HepG2 (cell line): ENCODE data around the gene HOXA7. TPM values are rescaled to one million over a fixed set of nuclear protein-coding genes. Genes with fewer than 3 reads are reported as not detected.
A peak's percentile ranks its signal among the peaks of the same experiment; 100 is the strongest.

Experiments used
- CHCHD3 ChIP-seq: sonication (generic); formaldehyde crosslinking; IDR thresholded peaks from 2 replicates; pipeline ENCODE4 v1.8.0; 2022; ENCODE audit warnings: mild to moderate bottlenecking, missing genetic modification reagents, moderate library complexity
- CSRNP2 ChIP-seq: sonication (generic); formaldehyde crosslinking; conservative IDR thresholded peaks from 2 replicates; pipeline ENCODE4 v1.8.0; 2022; ENCODE audit warnings: low read depth, missing genetic modification reagents
- GATA4 ChIP-seq: sonication (generic); IDR thresholded peaks from 2 replicates; pipeline ENCODE4 v1.6.1; 2016; ENCODE audit warnings: antibody characterized with exemption, low read depth, borderline replicate concordance
- HOXA7 ChIP-seq: sonication (generic); formaldehyde crosslinking; IDR thresholded peaks from 2 replicates; pipeline ENCODE4 v1.8.1; 2022; ENCODE audit warnings: mild to moderate bottlenecking, missing genetic modification reagents, moderate library complexity
- KMT2A ChIP-seq: sonication (generic); formaldehyde crosslinking; IDR thresholded peaks from 2 replicates; pipeline ENCODE4 v1.4.0; 2020; ENCODE audit warnings: missing genetic modification reagents
- MAZ ChIP-seq, 2 experiments: sonication (generic) in 1 of 2; formaldehyde crosslinking in 1 of 2; IDR thresholded peaks; 2 replicates each; pipeline versions ENCODE4 v1.5.0 to v1.6.1; 2012 to 2020; ENCODE audit warnings: low read depth in 2 of 2, mild to moderate bottlenecking in 2 of 2, borderline replicate concordance in 1 of 2, improper control_type of control experiment in 1 of 2, low read length in 1 of 2, missing genetic modification reagents in 1 of 2, moderate library complexity in 1 of 2
- NFIB ChIP-seq: sonication (generic); formaldehyde crosslinking; IDR thresholded peaks from 2 replicates; pipeline ENCODE4 v1.9.0; 2021; ENCODE audit warnings: missing genetic modification reagents, mild to moderate bottlenecking, borderline replicate concordance
- RFX1 ChIP-seq: fragments of 450-650 bp; IDR thresholded peaks from 2 replicates; pipeline ENCODE4 v1.6.1; 2017
- SMAD3 ChIP-seq: sonication (generic); formaldehyde crosslinking; IDR thresholded peaks from 2 replicates; pipeline ENCODE4 v1.4.0; 2020; ENCODE audit warnings: missing genetic modification reagents
- SRSF9 ChIP-seq: fragments of 200-400 bp; formaldehyde crosslinking; IDR thresholded peaks from 2 replicates; pipeline ENCODE4 v1.6.1; 2018; ENCODE audit warnings: borderline replicate concordance, mild to moderate bottlenecking, low read depth, low read length; ENCODE audit not compliant: insufficient read depth, poor library complexity, severe bottlenecking
- TBX3 ChIP-seq: fragments of 450-650 bp; IDR thresholded peaks from 2 replicates; pipeline ENCODE4 v1.6.1; 2017; ENCODE audit warnings: antibody characterized with exemption, mild to moderate bottlenecking, inconsistent platforms, borderline replicate concordance
- TMF1 ChIP-seq: sonication (generic); formaldehyde crosslinking; IDR thresholded peaks from 2 replicates; pipeline ENCODE4 v1.8.1; 2022; ENCODE audit warnings: low read depth, missing genetic modification reagents
- ZMYM4 ChIP-seq: sonication (generic); formaldehyde crosslinking; IDR thresholded peaks from 2 replicates; pipeline ENCODE4 v1.8.1; 2023; ENCODE audit warnings: mild to moderate bottlenecking, missing genetic modification reagents
- ZNF382 ChIP-seq: sonication (generic); formaldehyde crosslinking; IDR thresholded peaks from 2 replicates; pipeline ENCODE4 v1.5.0; 2020; ENCODE audit warnings: missing genetic modification reagents, mild to moderate bottlenecking, borderline replicate concordance
- ZNF484 ChIP-seq: sonication (generic); formaldehyde crosslinking; IDR thresholded peaks from 2 replicates; pipeline ENCODE4 v1.5.1; 2020; ENCODE audit warnings: mild to moderate bottlenecking, low read depth, missing genetic modification reagents, borderline replicate concordance
- ZNF563 ChIP-seq: sonication (generic); formaldehyde crosslinking; IDR thresholded peaks from 2 replicates; pipeline ENCODE4 v1.8.0; 2022; ENCODE audit warnings: mild to moderate bottlenecking, moderate library complexity, missing genetic modification reagents
- ZNF7 ChIP-seq: IDR thresholded peaks from 2 replicates; pipeline ENCODE4 v1.6.1; 2016; ENCODE audit warnings: missing biosample characterization, missing genetic modification reagents
- ZNF773 ChIP-seq: sonication (generic); formaldehyde crosslinking; IDR thresholded peaks from 2 replicates; pipeline ENCODE4 v1.4.0; 2020; ENCODE audit warnings: missing genetic modification reagents, borderline replicate concordance
- ZNF878 ChIP-seq: sonication (generic); formaldehyde crosslinking; IDR thresholded peaks from 2 replicates; pipeline ENCODE4 v1.8.1; 2023; ENCODE audit warnings: mild to moderate bottlenecking, missing genetic modification reagents, moderate library complexity
- ZSCAN25 ChIP-seq: sonication (generic); formaldehyde crosslinking; IDR thresholded peaks from 2 replicates; pipeline ENCODE4 v1.8.0; 2022; ENCODE audit warnings: mild to moderate bottlenecking, missing genetic modification reagents
- polyA plus RNA-seq, 8 experiments: library from polyadenylated mRNA; depleted of rRNA in 3 of 8; stranded (reverse) in 7 of 8; unstranded in 1 of 8; fragments of >200 nt; fragmentation: Illumina TruSeq in 4 of 8; extraction: Trizol in 4 of 8; gene quantifications; 2 replicates each; pipeline versions ENCODE4 v1.2.1 to v1.2.3, GENCODE V29; 2011 to 2016; ENCODE audit warnings: low read depth in 4 of 8, missing spikeins in 1 of 8, mixed read lengths in 1 of 8; ENCODE audit not compliant: insufficient read depth in 1 of 8
- total RNA-seq, 5 experiments: library from RNA; depleted of rRNA; stranded (reverse); fragments of >200 nt; fragmentation: Illumina TruSeq; extraction: Trizol; gene quantifications; 2 replicates each; pipeline ENCODE4 v1.2.3, GENCODE V29; 2016; ENCODE audit warnings: low read depth in 1 of 5
- TF ChIP-seq, protein P1 (sequence below): sonication (generic); formaldehyde crosslinking; IDR thresholded peaks from 2 replicates; pipeline ENCODE4 v1.8.0; 2022; ENCODE audit warnings: low read depth, missing genetic modification reagents
- TF ChIP-seq, protein P2 (sequence below): sonication (generic); formaldehyde crosslinking; IDR thresholded peaks from 2 replicates; pipeline ENCODE4 v1.4.0; 2020; ENCODE audit warnings: low read depth, missing genetic modification reagents

The HOXA7 gene
- total and polyA plus RNA-seq, 2 of the 13 experiments (the other 11 are each of a cell fraction or from before 2014, with no cell fraction given): 0.05 TPM; not detected in 1

- TF ChIP-seq, protein P1, sequence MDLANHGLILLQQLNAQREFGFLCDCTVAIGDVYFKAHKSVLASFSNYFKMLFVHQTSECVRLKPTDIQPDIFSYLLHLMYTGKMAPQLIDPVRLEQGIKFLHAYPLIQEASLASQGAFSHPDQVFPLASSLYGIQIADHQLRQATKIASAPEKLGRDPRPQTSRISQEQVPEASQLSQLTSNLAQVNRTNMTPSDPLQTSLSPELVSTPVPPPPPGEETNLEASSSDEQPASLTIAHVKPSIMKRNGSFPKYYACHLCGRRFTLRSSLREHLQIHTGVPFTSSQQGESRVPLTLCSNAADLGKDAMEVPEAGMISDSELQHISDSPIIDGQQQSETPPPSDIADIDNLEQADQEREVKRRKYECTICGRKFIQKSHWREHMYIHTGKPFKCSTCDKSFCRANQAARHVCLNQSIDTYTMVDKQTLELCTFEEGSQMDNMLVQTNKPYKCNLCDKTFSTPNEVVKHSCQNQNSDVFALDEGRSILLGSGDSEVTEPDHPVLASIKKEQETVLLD (CRISPR knock-in tag): no peak
- peak; percentile 13; the same call in 1 of the 2 replicates for TF ChIP-seq ZMYM4
- TF ChIP-seq NFIB: no peak
- TF ChIP-seq SMAD3 (CRISPR knock-in tag): 0 out of 2 replicates have a peak, but pooled peaks have one; percentile 33
- TF ChIP-seq HOXA7 (CRISPR knock-in tag): no peak
- no peak for TF ChIP-seq ZNF382 (CRISPR knock-in tag)
- TF ChIP-seq, protein P2, sequence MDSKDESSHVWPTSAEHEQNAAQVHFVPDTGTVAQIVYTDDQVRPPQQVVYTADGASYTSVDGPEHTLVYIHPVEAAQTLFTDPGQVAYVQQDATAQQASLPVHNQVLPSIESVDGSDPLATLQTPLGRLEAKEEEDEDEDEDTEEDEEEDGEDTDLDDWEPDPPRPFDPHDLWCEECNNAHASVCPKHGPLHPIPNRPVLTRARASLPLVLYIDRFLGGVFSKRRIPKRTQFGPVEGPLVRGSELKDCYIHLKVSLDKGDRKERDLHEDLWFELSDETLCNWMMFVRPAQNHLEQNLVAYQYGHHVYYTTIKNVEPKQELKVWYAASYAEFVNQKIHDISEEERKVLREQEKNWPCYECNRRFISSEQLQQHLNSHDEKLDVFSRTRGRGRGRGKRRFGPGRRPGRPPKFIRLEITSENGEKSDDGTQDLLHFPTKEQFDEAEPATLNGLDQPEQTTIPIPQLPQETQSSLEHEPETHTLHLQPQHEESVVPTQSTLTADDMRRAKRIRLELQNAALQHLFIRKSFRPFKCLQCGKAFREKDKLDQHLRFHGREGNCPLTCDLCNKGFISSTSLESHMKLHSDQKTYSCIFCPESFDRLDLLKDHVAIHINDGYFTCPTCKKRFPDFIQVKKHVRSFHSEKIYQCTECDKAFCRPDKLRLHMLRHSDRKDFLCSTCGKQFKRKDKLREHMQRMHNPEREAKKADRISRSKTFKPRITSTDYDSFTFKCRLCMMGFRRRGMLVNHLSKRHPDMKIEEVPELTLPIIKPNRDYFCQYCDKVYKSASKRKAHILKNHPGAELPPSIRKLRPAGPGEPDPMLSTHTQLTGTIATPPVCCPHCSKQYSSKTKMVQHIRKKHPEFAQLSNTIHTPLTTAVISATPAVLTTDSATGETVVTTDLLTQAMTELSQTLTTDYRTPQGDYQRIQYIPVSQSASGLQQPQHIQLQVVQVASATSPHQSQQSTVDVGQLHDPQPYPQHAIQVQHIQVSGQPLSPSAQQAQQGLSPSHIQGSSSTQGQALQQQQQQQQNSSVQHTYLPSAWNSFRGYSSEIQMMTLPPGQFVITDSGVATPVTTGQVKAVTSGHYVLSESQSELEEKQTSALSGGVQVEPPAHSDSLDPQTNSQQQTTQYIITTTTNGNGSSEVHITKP (CRISPR knock-in tag): no peak; the same call in 1 of the 2 replicates
- TF ChIP-seq GATA4: peak; percentile 10; the same call in 1 of the 2 replicates
- no peak for TF ChIP-seq ZNF7
- TF ChIP-seq ZNF878 (CRISPR knock-in tag): peak; percentile 80; the same call in 1 of the 2 replicates
- no peak for TF ChIP-seq TMF1 (CRISPR knock-in tag)
- TF ChIP-seq ZNF563 (CRISPR knock-in tag): peak; percentile 40; the same call in 1 of the 2 replicates
- TF ChIP-seq SRSF9: no peak
- no peak; the same call in 1 of the 2 replicates for TF ChIP-seq ZNF773 (CRISPR knock-in tag)
- TF ChIP-seq ZNF484 (CRISPR knock-in tag): no peak
- 0 out of 2 replicates have a peak, but pooled peaks have one; percentile 57 for TF ChIP-seq MAZ (IDR thresholded peaks at IDR 0.05; ENCODE audit: borderline replicate concordance, low read depth, low read length)
- no peak for TF ChIP-seq MAZ (CRISPR knock-in tag; IDR thresholded peaks at IDR 0.05; ENCODE audit: low read depth)
- peak; percentile 63; the same call in 1 of the 2 replicates for TF ChIP-seq ZSCAN25 (CRISPR knock-in tag)
- no peak for TF ChIP-seq TBX3
- peak; percentile 51; the same call in 1 of the 2 replicates for TF ChIP-seq KMT2A (CRISPR knock-in tag)
- no peak for TF ChIP-seq RFX1
- no peak for TF ChIP-seq CSRNP2 (CRISPR knock-in tag)
- TF ChIP-seq CHCHD3 (CRISPR knock-in tag): no peak
These were observed 34.2 kb downstream of the HOXA7 start (continued) for GRCh38 chr7:27122077-27122910.
